Osteoblast (primary cell): ENCODE measurements around the gene NUDT16L1. TPM values are rescaled to one million over a fixed set of nuclear protein-coding genes. Genes with fewer than 3 reads are reported as not detected.
A peak's percentile ranks its signal among the peaks of the same experiment; 100 is the strongest.

Source experiments
- DNase-seq: peaks from one replicate; pipeline ENCODE4 v3.0.0; 2011; ENCODE audit warnings: low spot score, mixed read lengths; ENCODE audit not compliant: insufficient read length; ENCODE audit errors: missing footprints
- H2AFZ ChIP-seq: 2 replicates; pipeline ENCODE4 v1.6.0; 2011; ENCODE audit warnings: mild to moderate bottlenecking, low read length
- H3K27ac ChIP-seq: 2 replicates; pipeline ENCODE4 v1.5.1; 2011; ENCODE audit warnings: mild to moderate bottlenecking, low read depth, low read length, moderate library complexity
- H3K27me3 ChIP-seq: 2 replicates; pipeline ENCODE4 v1.6.0; 2012; ENCODE audit warnings: mild to moderate bottlenecking, control low read depth, inconsistent platforms, low read length, moderate library complexity; ENCODE audit not compliant: insufficient read depth
- H3K36me3 ChIP-seq: 2 replicates; pipeline ENCODE4 v1.5.1; 2011; ENCODE audit warnings: mild to moderate bottlenecking, low read length, control low read depth, moderate library complexity; ENCODE audit not compliant: insufficient read depth
- H3K4me1 ChIP-seq: 2 replicates; pipeline ENCODE4 v1.5.1; 2011; ENCODE audit warnings: mild to moderate bottlenecking, low read length, control low read depth, moderate library complexity; ENCODE audit not compliant: insufficient read depth
- H3K4me2 ChIP-seq: 2 replicates; pipeline ENCODE4 v1.6.0; 2011; ENCODE audit warnings: mild to moderate bottlenecking, low read length; ENCODE audit not compliant: insufficient read depth
- H3K4me3 ChIP-seq: fragments of 200-600 bp; sonication (generic); 3 replicates; pipeline ENCODE4 v1.5.1; 2012; ENCODE audit warnings: mild to moderate bottlenecking, low read length, inconsistent platforms; ENCODE audit not compliant: insufficient read depth
- H3K79me2 ChIP-seq: 2 replicates; pipeline ENCODE4 v1.6.0; 2012; ENCODE audit warnings: mild to moderate bottlenecking, low read length, control low read depth, inconsistent platforms; ENCODE audit not compliant: insufficient read depth
- H3K9me3 ChIP-seq: 2 replicates; pipeline ENCODE4 v1.5.1; 2011; ENCODE audit warnings: low read depth, low read length, control low read depth
- H4K20me1 ChIP-seq: 2 replicates; pipeline ENCODE4 v1.6.0; 2012; ENCODE audit warnings: mild to moderate bottlenecking, low read length, control low read depth; ENCODE audit not compliant: insufficient read depth
- CTCF ChIP-seq: IDR thresholded peaks from 2 replicates; pipeline ENCODE4 v1.5.1; 2011; ENCODE audit warnings: mild to moderate bottlenecking, low read depth, low read length, moderate library complexity; ENCODE audit errors: extremely low read depth
- total RNA-seq: library from RNA; depleted of rRNA; stranded (reverse); fragments of >200 nt; gene quantifications from 2 replicates; pipeline ENCODE4 v1.2.3, GENCODE V29; 2012

The NUDT16L1 gene
- total RNA-seq, 1 donor, result 18.1 TPM

- Histone ChIP-seq H3K4me1 (no peaks in the 10 kb centered on the region), H3K9me3 (no peaks in the 10 kb centered on the region), H4K20me1 (peaks cover 24% of the 10 kb centered on the region), H2AFZ (no peak overlapping the region), H3K79me2 (peaks cover 33% of the 10 kb centered on the region), H3K4me3 (no peak overlapping the region), H3K27ac (no peak overlapping the region), H3K4me2 (no peak overlapping the region), H3K36me3 (peaks cover 50% of the 10 kb centered on the region), H3K27me3 (no peaks in the 10 kb centered on the region)
- no peak for TF ChIP-seq CTCF
- DNase-seq, result peak; percentile 69
These were observed 39.1 kb upstream of the NUDT16L1 start for GRCh38 chr16:4654011-4654963.

GRCh38 chr16:4654964-4655590 lies 38.3 kb upstream of the NUDT16L1 start:
- no peak overlapping the region for H2AFZ ChIP-seq
- no peak for TF ChIP-seq CTCF
- H3K79me2 ChIP-seq, result peaks cover 31% of the 10 kb centered on the region
- peaks cover 2% of the 10 kb centered on the region for H3K4me1 ChIP-seq
- H3K4me3 ChIP-seq, result no peak overlapping the region
- peaks cover 25% of the 10 kb centered on the region for H4K20me1 ChIP-seq
- DNase-seq, result peak; percentile 62
- H3K36me3 ChIP-seq, result peaks cover 48% of the 10 kb centered on the region
- no peaks in the 10 kb centered on the region for H3K9me3 ChIP-seq
- no peak overlapping the region for H3K27ac ChIP-seq
- H3K27me3 ChIP-seq, result no peaks in the 10 kb centered on the region
- no peak overlapping the region for H3K4me2 ChIP-seq

- no peak overlapping the region for H2AFZ ChIP-seq
- no peak for DNase-seq
- H3K27me3 ChIP-seq, result no peaks in the 10 kb centered on the region
- peaks cover 9% of the 10 kb centered on the region for H3K4me1 ChIP-seq
- no peak overlapping the region for H3K27ac ChIP-seq
- peaks cover 45% of the 10 kb centered on the region for H3K36me3 ChIP-seq
- H3K4me3 ChIP-seq, result no peak overlapping the region
- no peaks in the 10 kb centered on the region for H3K9me3 ChIP-seq
- TF ChIP-seq CTCF, result no peak
- peaks cover 21% of the 10 kb centered on the region for H4K20me1 ChIP-seq
- H3K4me2 ChIP-seq, result no peak overlapping the region
- H3K79me2 ChIP-seq, result peaks cover 31% of the 10 kb centered on the region
These were observed 37.6 kb upstream of the NUDT16L1 start for GRCh38 chr16:4655801-4656200.

GRCh38 chr16:4656221-4656620 lies 37.1 kb upstream of the NUDT16L1 start:
- H3K4me1 ChIP-seq, result peaks cover 11% of the 10 kb centered on the region
- no peak overlapping the region for H3K4me3 ChIP-seq
- no peaks in the 10 kb centered on the region for H3K27me3 ChIP-seq
- H3K9me3 ChIP-seq, result no peaks in the 10 kb centered on the region
- H3K79me2 ChIP-seq, result peaks cover 29% of the 10 kb centered on the region
- peaks cover 22% of the 10 kb centered on the region for H4K20me1 ChIP-seq
- H2AFZ ChIP-seq, result no peak overlapping the region
- H3K36me3 ChIP-seq, result peaks cover 41% of the 10 kb centered on the region
- no peak for TF ChIP-seq CTCF
- no peak overlapping the region for H3K27ac ChIP-seq
- H3K4me2 ChIP-seq, result no peak overlapping the region
- peak; percentile 76 for DNase-seq
